ENCODE measurements around the gene FBN1.

The FBN1 gene

DNA sequence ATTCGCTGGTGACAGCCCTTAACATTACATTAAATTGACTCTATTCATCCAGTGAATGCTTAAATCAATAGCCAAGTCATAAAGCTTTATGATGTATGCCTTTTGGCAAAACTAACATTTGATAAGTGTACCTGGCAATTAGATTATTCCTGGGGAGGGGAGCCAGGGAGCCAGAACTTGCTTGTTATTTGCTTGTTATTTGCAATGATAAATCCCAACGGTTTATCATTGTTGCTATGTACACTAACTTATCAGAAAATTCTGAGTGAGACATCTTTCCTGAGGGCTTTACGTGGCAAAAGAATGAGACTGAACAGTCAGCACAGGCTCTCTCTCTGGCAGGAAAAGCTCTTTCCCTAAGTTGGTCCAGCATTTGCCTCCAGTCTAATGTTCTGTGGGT, 35.8 kb upstream of the FBN1 start:
- no peaks in the 10 kb centered on the region for H3K36me3 ChIP-seq
- no peak for TF ChIP-seq CTCF (IDR thresholded peaks at IDR 0.05; ENCODE audit: low read depth, low read length)
- H3K4me3 ChIP-seq (ENCODE audit: low read depth, low read length): no peak overlapping the region
- no peaks in the 10 kb centered on the region for H3K9me3 ChIP-seq (ENCODE audit: severe bottlenecking)
- DNase-seq: no peak
- H3K27ac ChIP-seq: no peak overlapping the region
- H3K27me3 ChIP-seq (ENCODE audit: insufficient read depth, low read depth, severe bottlenecking): no peaks in the 10 kb centered on the region

DNA sequence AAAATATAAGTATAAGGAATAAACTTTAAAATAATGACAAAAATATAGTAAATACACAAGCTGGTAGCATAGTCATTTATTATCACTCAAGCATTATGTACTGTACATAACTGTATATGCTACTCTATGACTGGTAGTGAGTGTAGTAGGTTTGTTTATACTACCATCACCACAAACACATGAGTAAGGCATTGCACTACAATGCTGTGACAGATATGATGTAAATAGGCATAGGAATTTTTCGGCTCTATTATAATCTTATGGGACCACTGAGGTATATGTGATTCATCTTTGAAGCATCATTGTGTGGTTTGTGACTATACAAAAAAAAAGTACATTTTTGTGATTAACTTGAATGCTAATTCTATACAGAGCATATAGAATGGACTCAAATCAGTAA, 35.3 kb upstream of the FBN1 start:
- Histone ChIP-seq H3K27ac (no peak overlapping the region), H3K27me3 (ENCODE audit: insufficient read depth, low read depth, severe bottlenecking) (no peaks in the 10 kb centered on the region)

GRCh38 chr15:48679952-48680351, 34.4 kb upstream of the FBN1 start:
- no peak overlapping the region for H3K4me3 ChIP-seq (ENCODE audit: low read depth, low read length)
- DNase-seq: no peak
- no peaks in the 10 kb centered on the region for H3K9me3 ChIP-seq (ENCODE audit: severe bottlenecking)
- H3K27me3 ChIP-seq (ENCODE audit: insufficient read depth, low read depth, severe bottlenecking): no peaks in the 10 kb centered on the region
- no peak for TF ChIP-seq CTCF (IDR thresholded peaks at IDR 0.05; ENCODE audit: low read depth, low read length)
- no peak overlapping the region for H3K27ac ChIP-seq
- no peaks in the 10 kb centered on the region for H3K36me3 ChIP-seq

More for the DNA sequence above, 35.3 kb upstream of the FBN1 start:
- Histone ChIP-seq H3K36me3 (no peaks in the 10 kb centered on the region), H3K9me3 (ENCODE audit: severe bottlenecking) (no peaks in the 10 kb centered on the region), H3K4me3 (ENCODE audit: low read depth, low read length) (no peak overlapping the region)
- TF ChIP-seq CTCF (IDR thresholded peaks at IDR 0.05; ENCODE audit: low read depth, low read length): no peak
- no peak for DNase-seq

- Histone ChIP-seq H3K27me3 (ENCODE audit: insufficient read depth, low read depth, severe bottlenecking) (no peaks in the 10 kb centered on the region), H3K36me3 (no peaks in the 10 kb centered on the region), H3K27ac (no peak overlapping the region), H3K9me3 (ENCODE audit: severe bottlenecking) (no peaks in the 10 kb centered on the region), H3K4me3 (ENCODE audit: low read depth, low read length) (no peak overlapping the region)
- TF ChIP-seq CTCF (IDR thresholded peaks at IDR 0.05; ENCODE audit: low read depth, low read length): no peak
- DNase-seq: no peak
Observed at GRCh38 chr15:48678851-48679250, 33.3 kb upstream of the FBN1 start.

- H3K27me3 ChIP-seq (ENCODE audit: insufficient read depth, low read depth, severe bottlenecking): no peaks in the 10 kb centered on the region
- no peaks in the 10 kb centered on the region for H3K36me3 ChIP-seq
- no peak overlapping the region for H3K4me3 ChIP-seq (ENCODE audit: low read depth, low read length)
- TF ChIP-seq CTCF (IDR thresholded peaks at IDR 0.05; ENCODE audit: low read depth, low read length): no peak
- no peaks in the 10 kb centered on the region for H3K9me3 ChIP-seq (ENCODE audit: severe bottlenecking)
- no peak for DNase-seq
- H3K27ac ChIP-seq: no peak overlapping the region
Observed at GRCh38 chr15:48677821-48678220, 32.3 kb upstream of the FBN1 start.

DNA sequence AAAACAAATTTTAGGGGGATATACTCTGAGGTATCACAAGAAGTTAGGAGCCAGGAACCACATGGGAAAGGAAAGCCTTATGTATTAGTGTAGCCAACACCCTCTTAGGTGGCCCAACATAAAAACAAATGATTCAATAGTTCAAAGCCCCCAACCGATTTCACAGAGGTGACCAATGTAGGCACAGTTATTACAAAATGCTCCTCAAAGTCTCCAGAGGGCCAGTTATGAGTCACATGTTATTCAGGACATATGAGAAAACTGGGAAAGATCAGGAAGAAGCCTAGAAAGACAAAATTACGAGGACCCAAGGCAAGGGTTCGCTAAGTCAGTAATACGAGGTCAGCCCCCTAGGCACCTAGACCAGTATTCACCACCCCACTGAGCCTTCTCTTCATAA, 29.9 kb upstream of the FBN1 start:
- DNase-seq: no peak
- Histone ChIP-seq H3K9me3 (ENCODE audit: severe bottlenecking) (no peaks in the 10 kb centered on the region), H3K36me3 (no peaks in the 10 kb centered on the region), H3K4me3 (ENCODE audit: low read depth, low read length) (no peak overlapping the region), H3K27ac (no peak overlapping the region), H3K27me3 (ENCODE audit: insufficient read depth, low read depth, severe bottlenecking) (no peaks in the 10 kb centered on the region)
- no peak for TF ChIP-seq CTCF (IDR thresholded peaks at IDR 0.05; ENCODE audit: low read depth, low read length)
